ENCODE results near the gene LIMS4.
"Not testable (repeated sequence)": the region's sequence is repeated elsewhere in the genome, so short reads cannot be mapped to it uniquely, and the experiment has no call there.

Gene LIMS4

GRCh38 chr2:110472171-110473058 is at the start of gene LIMS4:
Gene LIMS4, minus strand, starts transcription at chr2:110472816. Its CDS starts 38 bp downstream, at chr2:110472778.
- not testable (repeated sequence) for DNase-seq

GRCh38 chr2:110499755-110500377 is 27.2 kb upstream of the LIMS4 start:
- DNase-seq: not testable (repeated sequence)

- not testable (repeated sequence) for DNase-seq
Measured at GRCh38 chr2:110496027-110496426, 23.4 kb upstream of the LIMS4 start.

GRCh38 chr2:110494488-110494887 is 21.9 kb upstream of the LIMS4 start:
- DNase-seq: not testable (repeated sequence)

- not testable (repeated sequence) for DNase-seq
Measured at GRCh38 chr2:110488991-110489390, 16.4 kb upstream of the LIMS4 start.

GRCh38 chr2:110482697-110483096 is 10.1 kb upstream of the LIMS4 start:
- not testable (repeated sequence) for DNase-seq

GRCh38 chr2:110481200-110481599 is 8.6 kb upstream of the LIMS4 start:
- DNase-seq: not testable (repeated sequence)

GRCh38 chr2:110480084-110480483 is 7.5 kb upstream of the LIMS4 start:
- DNase-seq: not testable (repeated sequence)

- DNase-seq: not testable (repeated sequence)
Measured at GRCh38 chr2:110477370-110477769, 4.8 kb upstream of the LIMS4 start.

GRCh38 chr2:110476952-110477351 is 4.3 kb upstream of the LIMS4 start:
- DNase-seq: not testable (repeated sequence)

- DNase-seq: not testable (repeated sequence)
Measured at GRCh38 chr2:110475627-110476359, 3.2 kb upstream of the LIMS4 start.

- DNase-seq: not testable (repeated sequence)
Measured at GRCh38 chr2:110474898-110475297, 2.3 kb upstream of the LIMS4 start.

- DNase-seq: not testable (repeated sequence)
Measured at GRCh38 chr2:110473059-110473358, 393 bp upstream of the LIMS4 start.

GRCh38 chr2:110468921-110469320 is 3.7 kb downstream of the LIMS4 start:
- DNase-seq: not testable (repeated sequence)

GRCh38 chr2:110465312-110465711 is 7.3 kb downstream of the LIMS4 start:
- DNase-seq: not testable (repeated sequence)

- not testable (repeated sequence) for DNase-seq
Measured at GRCh38 chr2:110462458-110462857, 10.2 kb downstream of the LIMS4 start.

GRCh38 chr2:110460318-110460717 is 12.3 kb downstream of the LIMS4 start:
- DNase-seq: not testable (repeated sequence)

GRCh38 chr2:110457214-110457590 is 15.4 kb downstream of the LIMS4 start:
- not testable (repeated sequence) for DNase-seq

- not testable (repeated sequence) for DNase-seq
Measured at GRCh38 chr2:110456291-110457213, 16.1 kb downstream of the LIMS4 start.

GRCh38 chr2:110455080-110455670 is 17.4 kb downstream of the LIMS4 start:
- not testable (repeated sequence) for DNase-seq

- not testable (repeated sequence) for DNase-seq
Measured at GRCh38 chr2:110450951-110451350, 21.7 kb downstream of the LIMS4 start.

All from left hindlimb (tissue), 1 donor.